ENCODE measurements around the gene AKAP12.

Gene AKAP12

DNA sequence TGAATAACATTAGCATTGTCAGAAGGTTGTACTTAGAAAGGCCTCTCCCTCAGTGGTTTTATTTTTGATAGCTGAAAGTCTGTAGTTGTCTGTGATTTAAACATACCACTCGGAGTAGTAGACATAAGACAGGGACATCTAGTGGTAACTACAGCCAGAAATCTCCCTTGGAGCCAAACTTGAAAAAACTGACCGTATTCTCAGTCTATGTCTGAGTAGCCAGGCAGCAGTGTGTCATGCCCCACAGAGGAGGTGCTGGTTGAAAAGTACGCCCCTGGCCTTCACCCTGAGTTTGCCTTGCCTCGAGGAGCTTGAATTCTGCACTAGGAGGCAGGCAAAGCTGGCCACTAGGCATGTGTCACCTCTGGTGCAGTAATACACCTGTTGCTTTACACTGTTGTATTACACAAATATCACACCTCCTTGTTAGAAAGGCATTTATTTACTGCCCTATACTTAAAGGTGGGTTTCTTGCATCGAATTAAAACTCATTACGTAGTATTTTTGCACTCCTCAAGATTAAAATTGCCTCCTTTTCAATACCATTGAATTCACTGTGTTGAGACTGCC, 130.8 kb downstream of the AKAP12 start:
- TF ChIP-seq, protein P1, sequence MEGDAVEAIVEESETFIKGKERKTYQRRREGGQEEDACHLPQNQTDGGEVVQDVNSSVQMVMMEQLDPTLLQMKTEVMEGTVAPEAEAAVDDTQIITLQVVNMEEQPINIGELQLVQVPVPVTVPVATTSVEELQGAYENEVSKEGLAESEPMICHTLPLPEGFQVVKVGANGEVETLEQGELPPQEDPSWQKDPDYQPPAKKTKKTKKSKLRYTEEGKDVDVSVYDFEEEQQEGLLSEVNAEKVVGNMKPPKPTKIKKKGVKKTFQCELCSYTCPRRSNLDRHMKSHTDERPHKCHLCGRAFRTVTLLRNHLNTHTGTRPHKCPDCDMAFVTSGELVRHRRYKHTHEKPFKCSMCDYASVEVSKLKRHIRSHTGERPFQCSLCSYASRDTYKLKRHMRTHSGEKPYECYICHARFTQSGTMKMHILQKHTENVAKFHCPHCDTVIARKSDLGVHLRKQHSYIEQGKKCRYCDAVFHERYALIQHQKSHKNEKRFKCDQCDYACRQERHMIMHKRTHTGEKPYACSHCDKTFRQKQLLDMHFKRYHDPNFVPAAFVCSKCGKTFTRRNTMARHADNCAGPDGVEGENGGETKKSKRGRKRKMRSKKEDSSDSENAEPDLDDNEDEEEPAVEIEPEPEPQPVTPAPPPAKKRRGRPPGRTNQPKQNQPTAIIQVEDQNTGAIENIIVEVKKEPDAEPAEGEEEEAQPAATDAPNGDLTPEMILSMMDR (conservative IDR thresholded peaks at IDR 0.05; ENCODE audit: low read depth, low read length): peak; percentile 40
- H3K4me3 ChIP-seq (ENCODE audit: low read length): no peak overlapping the region
- no peak for DNase-seq (ENCODE audit: low read depth)

DNA sequence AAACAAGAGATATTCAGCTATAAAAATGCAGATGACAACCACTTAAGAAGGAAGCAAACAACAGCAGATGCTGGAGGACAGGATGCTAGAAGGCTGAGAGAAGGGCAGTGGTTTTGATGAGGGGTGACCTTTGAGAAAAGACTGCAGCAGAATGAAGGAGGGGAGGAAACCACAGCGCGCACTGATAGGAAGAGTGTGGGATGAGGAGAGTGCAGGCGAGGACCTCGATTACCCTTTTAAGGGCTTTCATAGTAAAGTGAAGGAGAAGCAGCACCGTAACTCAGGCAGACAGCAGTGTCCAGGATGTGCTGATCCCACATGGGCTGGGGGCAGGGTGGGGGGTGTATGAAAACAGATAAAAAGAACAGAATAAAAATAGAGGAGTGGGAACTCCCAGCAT, 132.4 kb downstream of the AKAP12 start:
- H3K4me3 ChIP-seq (ENCODE audit: low read length): no peak overlapping the region
- DNase-seq (ENCODE audit: low read depth): no peak
- TF ChIP-seq, protein P1 (conservative IDR thresholded peaks at IDR 0.05; ENCODE audit: low read depth, low read length): no peak

DNA sequence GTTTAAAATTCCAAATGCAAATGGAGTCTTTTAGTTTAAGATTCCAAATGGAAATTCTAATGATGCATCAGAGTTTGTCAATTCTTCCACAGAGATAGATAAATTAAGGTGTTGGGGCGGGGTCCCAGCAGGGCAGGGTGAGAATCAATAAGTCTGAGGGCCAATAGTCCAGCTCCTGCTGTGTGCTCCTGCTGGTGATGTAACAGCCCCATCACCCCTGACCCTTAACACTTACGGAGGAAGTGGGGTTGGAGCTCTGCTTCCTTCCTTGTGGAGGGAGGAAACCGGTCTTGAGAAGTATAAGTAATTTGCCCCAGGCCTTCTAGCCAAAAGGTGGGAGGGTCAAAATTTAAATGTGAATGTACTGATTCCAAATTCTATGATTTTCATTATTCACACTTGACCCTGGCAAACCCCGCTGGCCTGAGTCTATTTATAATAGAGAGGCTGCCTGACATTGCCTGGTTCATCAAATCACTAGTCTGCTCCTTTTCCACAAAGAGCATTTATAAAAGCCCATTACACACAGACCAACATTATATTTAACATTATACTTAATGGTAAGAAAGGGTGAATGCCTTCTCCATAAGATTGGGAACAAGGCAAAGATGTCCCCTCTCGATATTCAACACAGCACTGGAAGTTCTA, 134.4 kb downstream of the AKAP12 start:
- H3K4me3 ChIP-seq (ENCODE audit: low read length): no peak overlapping the region
- DNase-seq (ENCODE audit: low read depth): no peak
- TF ChIP-seq, protein P1 (conservative IDR thresholded peaks at IDR 0.05; ENCODE audit: low read depth, low read length): no peak

DNA sequence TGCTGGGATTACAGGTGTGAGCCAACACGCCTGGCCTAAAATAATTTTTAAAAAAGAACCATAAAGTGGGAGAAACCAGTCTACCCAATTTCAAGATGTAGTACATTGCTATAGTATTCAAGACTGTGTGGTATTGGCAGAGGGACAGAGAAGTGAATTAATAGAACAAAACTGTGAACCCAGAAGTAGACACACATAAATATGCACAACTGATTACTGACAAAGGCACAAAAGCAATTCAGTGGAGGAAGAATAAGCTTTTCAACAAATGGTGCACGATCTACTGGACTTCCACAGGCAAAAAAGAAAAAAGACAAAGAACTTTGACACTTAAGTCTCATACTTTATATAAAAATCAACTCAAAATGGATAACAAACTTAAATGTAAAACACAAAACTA, 136.1 kb downstream of the AKAP12 start:
- H3K4me3 ChIP-seq (ENCODE audit: low read length): no peak overlapping the region
- TF ChIP-seq, protein P1 (conservative IDR thresholded peaks at IDR 0.05; ENCODE audit: low read depth, low read length): no peak
- DNase-seq (ENCODE audit: low read depth): no peak

DNA sequence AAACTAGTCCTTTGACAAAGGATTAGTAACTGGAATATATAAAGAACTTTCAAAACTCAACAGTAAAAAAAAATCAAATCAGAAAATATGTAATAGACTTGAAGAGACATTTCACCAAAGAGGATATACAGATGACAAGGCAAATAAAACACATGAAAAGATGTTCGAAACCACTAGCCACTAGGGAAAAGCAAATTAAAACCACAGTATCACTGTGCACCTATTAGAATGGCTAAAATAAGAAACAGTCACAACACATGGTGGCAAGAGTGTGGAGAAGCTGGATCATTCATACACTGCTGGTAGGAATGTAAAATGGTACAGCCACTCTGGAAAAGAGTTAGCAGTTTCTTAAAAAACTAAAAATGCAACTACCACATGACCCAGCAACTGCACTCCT, 136.7 kb downstream of the AKAP12 start:
- DNase-seq (ENCODE audit: low read depth): no peak
- TF ChIP-seq, protein P1 (conservative IDR thresholded peaks at IDR 0.05; ENCODE audit: low read depth, low read length): no peak
- H3K4me3 ChIP-seq (ENCODE audit: low read length): no peak overlapping the region

DNA sequence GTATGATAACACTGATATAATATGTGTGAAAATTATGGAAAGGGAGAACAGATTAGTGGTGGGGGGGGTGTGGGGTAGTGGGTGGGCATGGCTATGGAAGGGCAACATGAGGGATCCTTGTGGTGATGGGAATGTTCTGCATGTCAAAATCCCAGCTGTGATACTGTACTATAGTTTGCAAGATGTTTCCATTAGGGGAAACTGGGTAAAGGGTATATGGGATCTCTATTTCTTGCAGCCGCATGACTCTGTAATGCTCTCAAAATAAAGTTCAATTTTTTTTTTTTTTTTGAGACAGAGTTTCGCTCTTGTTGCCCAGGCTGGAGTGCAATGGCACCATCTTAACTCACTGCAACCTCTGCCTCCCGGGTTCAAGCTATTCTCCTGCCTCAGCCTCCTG, 137.3 kb downstream of the AKAP12 start:
- H3K4me3 ChIP-seq (ENCODE audit: low read length): no peak overlapping the region
- no peak for DNase-seq (ENCODE audit: low read depth)
- TF ChIP-seq, protein P1 (conservative IDR thresholded peaks at IDR 0.05; ENCODE audit: low read depth, low read length): no peak

All from retinal pigment epithelial cell (primary cell).